ENCODE data around the gene PCCA. TPM values are rescaled to one million over a fixed set of nuclear protein-coding genes. Genes with fewer than 3 reads are reported as not detected.
"Not testable (repeated sequence)": the region's sequence is repeated elsewhere in the genome, so short reads cannot be mapped to it uniquely, and the experiment has no call there.

The PCCA gene
- total RNA-seq, 1 donor from 2014 or later: 33.3 TPM

DNA sequence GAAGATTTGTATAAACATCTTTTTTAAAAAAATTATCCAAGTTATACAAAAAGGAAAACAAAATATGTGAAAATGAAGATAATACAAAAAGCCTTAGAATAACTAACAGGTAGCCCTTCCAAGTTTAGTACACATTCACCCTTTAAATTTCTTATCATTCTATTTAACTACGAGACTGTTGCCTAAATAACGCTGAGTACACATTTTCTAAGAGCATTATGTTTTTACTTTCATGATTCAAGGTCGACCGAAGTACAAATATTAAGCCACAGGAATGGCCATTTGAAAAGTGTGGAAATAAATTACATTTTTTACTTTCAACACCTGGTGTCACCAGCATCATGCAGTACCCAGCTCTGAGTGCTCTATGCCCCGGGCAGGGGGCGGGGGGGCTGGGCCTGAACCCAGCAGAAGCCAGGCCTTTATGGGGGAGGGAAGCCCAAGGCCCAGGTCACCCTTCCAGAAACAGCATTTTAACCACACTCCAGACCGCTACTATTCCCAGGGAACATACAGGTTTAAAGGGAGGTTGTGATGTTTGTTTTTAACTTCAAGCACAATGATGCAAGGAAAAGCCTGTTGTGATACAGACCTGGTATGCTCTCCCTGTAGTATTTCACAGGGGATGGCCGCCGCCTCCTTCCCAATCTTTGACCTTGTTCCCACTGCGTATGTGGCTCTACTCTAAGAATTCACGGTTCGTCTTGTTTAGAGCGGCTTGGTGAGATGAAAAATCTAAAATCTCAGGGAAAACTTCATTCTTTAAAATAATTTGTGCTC, 475.7 kb downstream of the PCCA start:
- Mint-ChIP-seq H3K4me1 (ENCODE audit: unreplicated experiment) (no peaks in the 10 kb centered on the region), H3K27ac (ENCODE audit: unreplicated experiment) (no peak overlapping the region), H3K36me3 (ENCODE audit: low read depth, unreplicated experiment) (peaks cover 18% of the 10 kb centered on the region), H3K9me3 (ENCODE audit: unreplicated experiment) (no peaks in the 10 kb centered on the region), H3K27me3 (ENCODE audit: unreplicated experiment) (peaks cover 5% of the 10 kb centered on the region), H3K4me3 (ENCODE audit: unreplicated experiment) (no peak overlapping the region)
- no peak for TF ChIP-seq CTCF (IDR thresholded peaks at IDR 0.05; ENCODE audit: unreplicated experiment)
- DNase-seq (ENCODE audit: low spot score): no peak

- Mint-ChIP-seq H3K4me1 (ENCODE audit: unreplicated experiment) (no peaks in the 10 kb centered on the region), H3K27me3 (ENCODE audit: unreplicated experiment) (peaks cover 5% of the 10 kb centered on the region), H3K36me3 (ENCODE audit: low read depth, unreplicated experiment) (peaks cover 15% of the 10 kb centered on the region), H3K4me3 (ENCODE audit: unreplicated experiment) (no peak overlapping the region), H3K9me3 (ENCODE audit: unreplicated experiment) (no peaks in the 10 kb centered on the region), H3K27ac (ENCODE audit: unreplicated experiment) (no peak overlapping the region)
- DNase-seq (ENCODE audit: low spot score): no peak
- TF ChIP-seq CTCF (IDR thresholded peaks at IDR 0.05; ENCODE audit: unreplicated experiment): no peak
These were observed 476.4 kb downstream of the PCCA start for GRCh38 chr13:100565286-100565685.

DNA sequence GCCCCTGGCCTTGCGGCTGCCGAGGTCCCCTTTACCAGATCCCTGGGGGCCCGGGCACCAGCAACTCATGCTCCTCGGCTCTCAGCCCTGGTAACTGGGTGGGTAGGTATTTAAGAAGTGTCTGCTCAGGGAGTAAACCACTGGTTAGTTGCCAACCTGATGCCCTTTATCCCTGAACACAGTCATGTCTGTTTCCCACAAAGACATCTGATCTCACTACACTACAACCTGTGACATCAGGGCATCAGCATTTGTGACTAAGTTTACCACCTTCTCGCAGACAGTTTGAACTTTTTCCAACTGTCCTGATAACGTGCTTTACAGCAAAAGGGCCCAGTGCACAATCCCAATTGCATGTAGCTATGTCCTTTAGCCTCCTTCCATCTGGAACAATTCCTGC, 477.6 kb downstream of the PCCA start:
- no peak for DNase-seq (ENCODE audit: low spot score)
- no peak for TF ChIP-seq CTCF (IDR thresholded peaks at IDR 0.05; ENCODE audit: unreplicated experiment)
- H3K4me1 Mint-ChIP-seq (ENCODE audit: unreplicated experiment): no peaks in the 10 kb centered on the region
- H3K36me3 Mint-ChIP-seq (ENCODE audit: low read depth, unreplicated experiment): peaks cover 15% of the 10 kb centered on the region
- H3K9me3 Mint-ChIP-seq (ENCODE audit: unreplicated experiment): no peaks in the 10 kb centered on the region
- no peak overlapping the region for H3K27ac Mint-ChIP-seq (ENCODE audit: unreplicated experiment)
- H3K27me3 Mint-ChIP-seq (ENCODE audit: unreplicated experiment): peaks cover 5% of the 10 kb centered on the region
- H3K4me3 Mint-ChIP-seq (ENCODE audit: unreplicated experiment): no peak overlapping the region

GRCh38 chr13:100573121-100573520, 484.2 kb downstream of the PCCA start:
- Mint-ChIP-seq H3K36me3 (ENCODE audit: low read depth, unreplicated experiment) (peaks cover 4% of the 10 kb centered on the region), H3K27me3 (ENCODE audit: unreplicated experiment) (peaks cover 2% of the 10 kb centered on the region), H3K27ac (ENCODE audit: unreplicated experiment) (no peak overlapping the region), H3K9me3 (ENCODE audit: unreplicated experiment) (no peaks in the 10 kb centered on the region), H3K4me3 (ENCODE audit: unreplicated experiment) (no peak overlapping the region), H3K4me1 (ENCODE audit: unreplicated experiment) (no peaks in the 10 kb centered on the region)
- peak; percentile 75 for TF ChIP-seq CTCF (IDR thresholded peaks at IDR 0.05; ENCODE audit: unreplicated experiment)
- peak; percentile 75 for DNase-seq (ENCODE audit: low spot score)

DNA sequence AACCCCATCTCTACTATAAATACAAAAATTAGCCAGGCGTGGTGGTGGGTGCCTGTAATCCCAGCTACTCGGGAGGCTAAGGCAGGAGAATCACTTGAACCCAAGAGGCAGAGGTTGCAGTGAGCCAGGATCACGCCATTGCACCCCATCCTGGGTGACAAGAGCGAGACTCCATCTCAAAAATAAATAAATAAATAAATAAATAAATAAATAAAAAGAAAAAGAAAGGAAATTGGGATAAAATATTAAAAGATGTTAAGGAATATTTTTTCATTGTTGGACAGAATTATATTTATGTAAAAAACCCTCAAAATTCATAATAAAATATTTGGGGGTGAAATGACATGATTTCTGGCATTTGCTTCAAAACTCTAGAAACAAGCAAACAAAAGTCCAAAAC, 488.3 kb downstream of the PCCA start:
- not testable (repeated sequence) for H3K27me3 Mint-ChIP-seq (ENCODE audit: unreplicated experiment); H3K4me3 Mint-ChIP-seq (ENCODE audit: unreplicated experiment); H3K27ac Mint-ChIP-seq (ENCODE audit: unreplicated experiment); DNase-seq (ENCODE audit: low spot score); H3K9me3 Mint-ChIP-seq (ENCODE audit: unreplicated experiment); H3K4me1 Mint-ChIP-seq (ENCODE audit: unreplicated experiment)
- peaks cover 15% of the 10 kb centered on the region for H3K36me3 Mint-ChIP-seq (ENCODE audit: low read depth, unreplicated experiment)

Other genes starting within 250 kb of the PCCA start
- gene ZIC5, start 117.3 kb upstream of the PCCA start, total RNA-seq (ENCODE audit: unreplicated experiment): 0.10 TPM
- gene ZIC2, start 107.3 kb upstream of the PCCA start, total RNA-seq (ENCODE audit: unreplicated experiment): 3.8 TPM

Data from endothelial cell (in vitro differentiated cells).